Keratinocyte (primary cell): Measurements from ENCODE around the gene NSG1. TPM values are rescaled to one million over a fixed set of nuclear protein-coding genes. Genes with fewer than 3 reads are reported as not detected.
"Not testable (repeated sequence)": the region's sequence is repeated elsewhere in the genome, so short reads cannot be mapped to it uniquely, and the experiment has no call there.

ENCODE experiments used
- DNase-seq: peaks from one replicate; pipeline ENCODE4 v3.0.0-alpha.2; 2011; ENCODE audit warnings: low read depth, missing footprints, low spot score
- FAIRE-seq: peaks from 2 replicates; lab custom pipeline; 2011; peaks lifted over from hg19 to GRCh38; lab: Jason Lieb, UNC
- H2AFZ ChIP-seq: 2 replicates; pipeline ENCODE4 v1.6.0; 2012; ENCODE audit warnings: low read length, control low read depth, inconsistent platforms; ENCODE audit not compliant: control insufficient read depth
- H3K27ac ChIP-seq: 2 replicates; pipeline ENCODE4 v1.5.1; 2011; ENCODE audit warnings: low read length; ENCODE audit not compliant: control insufficient read depth, insufficient read depth
- H3K27me3 ChIP-seq: 3 replicates; pipeline ENCODE4 v1.6.0; 2011; ENCODE audit warnings: low read length; ENCODE audit not compliant: control insufficient read depth, insufficient read depth; ENCODE audit errors: extremely low read depth
- H3K36me3 ChIP-seq, 2 experiments: 2 replicates in 1 of 2; 3 replicates in 1 of 2; pipeline ENCODE4 v1.5.1; 2011; ENCODE audit warnings: low read length in 2 of 2, mild to moderate bottlenecking in 1 of 2; ENCODE audit not compliant: control insufficient read depth in 2 of 2, insufficient read depth in 2 of 2; ENCODE audit errors: extremely low read depth in 1 of 2
- H3K4me1 ChIP-seq: 3 replicates; pipeline ENCODE4 v1.5.1; 2011; ENCODE audit warnings: low read length; ENCODE audit not compliant: control insufficient read depth, insufficient read depth; ENCODE audit errors: extremely low read depth
- H3K4me2 ChIP-seq: 3 replicates; pipeline ENCODE4 v1.6.0; 2011; ENCODE audit warnings: low read depth, low read length; ENCODE audit not compliant: control insufficient read depth, insufficient read depth; ENCODE audit errors: extremely low read depth
- H3K4me3 ChIP-seq, 3 experiments: fragments of 200-600 bp in 1 of 3; sonication (generic) in 1 of 3; 2 replicates in 2 of 3; 3 replicates in 1 of 3; pipeline ENCODE4 v1.5.1; 2011 to 2016; ENCODE audit warnings: low read length in 3 of 3, mild to moderate bottlenecking in 3 of 3, control low read depth in 2 of 3, inconsistent platforms in 1 of 3, low read depth in 1 of 3, mixed read lengths in 1 of 3, mixed run types in 1 of 3, moderate library complexity in 1 of 3; ENCODE audit not compliant: control insufficient read depth in 2 of 3, insufficient read depth in 2 of 3; ENCODE audit errors: extremely low read depth in 1 of 3
- H3K79me2 ChIP-seq: 2 replicates; pipeline ENCODE4 v1.6.0; 2012; ENCODE audit warnings: low read length; ENCODE audit not compliant: control insufficient read depth, insufficient read depth
- H3K9ac ChIP-seq: 3 replicates; pipeline ENCODE4 v1.6.0; 2011; ENCODE audit warnings: low read length; ENCODE audit not compliant: control insufficient read depth, insufficient read depth; ENCODE audit errors: extremely low read depth
- H3K9me1 ChIP-seq: 3 replicates; pipeline ENCODE4 v1.6.0; 2011; ENCODE audit warnings: low read length; ENCODE audit not compliant: control insufficient read depth, insufficient read depth; ENCODE audit errors: extremely low read depth
- H3K9me3 ChIP-seq: 2 replicates; pipeline ENCODE4 v1.5.1; 2012; ENCODE audit warnings: low read depth, low read length; ENCODE audit not compliant: control insufficient read depth
- H4K20me1 ChIP-seq: 3 replicates; pipeline ENCODE4 v1.6.0; 2011; ENCODE audit warnings: low read length; ENCODE audit not compliant: control insufficient read depth, insufficient read depth; ENCODE audit errors: extremely low read depth
- CTCF ChIP-seq, 3 experiments: IDR thresholded peaks in 1 of 3; conservative IDR thresholded peaks in 1 of 3; optimal IDR thresholded peaks in 1 of 3; 2 replicates in 2 of 3; 3 replicates in 1 of 3; pipeline versions ENCODE3 to v1.5.1; 2011; ENCODE audit warnings: low read length in 3 of 3, mild to moderate bottlenecking in 3 of 3, moderate library complexity in 2 of 3, control low read depth in 1 of 3, inconsistent platforms in 1 of 3; ENCODE audit not compliant: insufficient read depth in 2 of 3; ENCODE audit errors: extremely low read depth in 1 of 3
- EZH2 ChIP-seq: IDR thresholded peaks from one replicate; pipeline ENCODE4 v1.6.1; 2012; ENCODE audit warnings: inconsistent platforms, mild to moderate bottlenecking, low read length, moderate library complexity
- dilution Hi-C: fragments of 300-500 bp; cut with MboI; formaldehyde crosslinking; loops from one replicate; pipeline ENCODE4 v1.7.0; 2020; ENCODE audit warnings: low sequenced_read_pairs; ENCODE audit not compliant: extremely low pct_ligation_motif_present
- polyA plus RNA-seq, 5 experiments: library from polyadenylated mRNA; depleted of rRNA in 3 of 5; stranded (reverse) in 3 of 5; stranded (forward) in 1 of 5; unstranded in 1 of 5; fragments of >200 nt; gene quantifications; 1 replicate in 1 of 5; 2 replicates in 3 of 5; 3 replicates in 1 of 5; pipeline versions ENCODE4 v1.2.1 to v1.2.3, GENCODE V29; 2011 to 2012; ENCODE audit warnings: missing spikeins in 2 of 5, low read depth in 1 of 5, low replicate concordance in 1 of 5

Gene NSG1
- polyA plus RNA-seq, 1 donor (not counting 4 experiments of a cell fraction or from before 2014, with no cell fraction given), result 49.3 TPM

GRCh38 chr4:4421356-4421755 lies 34.5 kb downstream of the NSG1 start:
- H3K36me3 ChIP-seq, result peaks cover 14 to 28% of the 10 kb centered on the region in 2 experiments

DNA sequence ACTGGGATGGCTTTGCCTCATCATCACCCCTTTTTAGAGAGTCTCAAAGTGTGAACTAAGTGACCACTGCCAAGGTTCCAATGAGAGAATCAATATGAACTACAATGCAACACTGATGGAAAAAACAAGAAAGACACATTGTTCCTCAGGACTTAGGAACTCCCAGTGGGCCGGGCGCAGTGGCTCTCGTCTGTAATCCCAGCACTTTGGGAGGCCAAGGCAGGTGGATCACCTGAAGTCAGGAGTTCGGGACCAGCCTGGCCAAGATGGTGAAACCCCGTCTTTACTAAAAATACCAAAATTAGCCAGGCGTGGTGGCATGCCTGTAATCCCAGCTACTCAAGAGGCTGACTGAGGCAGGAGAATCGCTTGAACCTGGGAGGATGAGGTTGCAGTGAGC lies 35.2 kb downstream of the NSG1 start:
- H3K79me2 ChIP-seq, FAIRE-seq, H3K9me1 ChIP-seq, H4K20me1 ChIP-seq, H3K4me1 ChIP-seq, dilution Hi-C loops, H3K27me3 ChIP-seq, H2AFZ ChIP-seq, H3K9me3 ChIP-seq, H3K4me3 ChIP-seq, DNase-seq, H3K9ac ChIP-seq, H3K27ac ChIP-seq, H3K4me2 ChIP-seq: not testable (repeated sequence)
- peaks cover 12 to 28% of the 10 kb centered on the region in 2 experiments for H3K36me3 ChIP-seq

More at GRCh38 chr4:4421356-4421755, 34.5 kb downstream of the NSG1 start:
- no peak for TF ChIP-seq EZH2
- no peak for TF ChIP-seq CTCF (optimal IDR thresholded peaks at IDR 0.05 in 1 of 3, IDR thresholded peaks at IDR 0.05 in 1 of 3, conservative IDR thresholded peaks at IDR 0.05 in 1 of 3; ENCODE audit: extremely low read depth in 1 of 3, insufficient read depth in 2 of 3, low read length in 3 of 3)
- Histone ChIP-seq H3K4me2 (no peak overlapping the region), H3K27ac (no peak overlapping the region), H3K9me1 (no peaks in the 10 kb centered on the region), H3K9me3 (no peaks in the 10 kb centered on the region), H3K4me1 (no peaks in the 10 kb centered on the region), H3K4me3 (no peak overlapping the region), H4K20me1 (no peaks in the 10 kb centered on the region), H3K79me2 (no peaks in the 10 kb centered on the region), H2AFZ (no peak overlapping the region), H3K27me3 (no peaks in the 10 kb centered on the region), H3K9ac (no peak overlapping the region)
- dilution Hi-C loops, result no loop called here
- FAIRE-seq, result no peak
- no peak for DNase-seq

DNA sequence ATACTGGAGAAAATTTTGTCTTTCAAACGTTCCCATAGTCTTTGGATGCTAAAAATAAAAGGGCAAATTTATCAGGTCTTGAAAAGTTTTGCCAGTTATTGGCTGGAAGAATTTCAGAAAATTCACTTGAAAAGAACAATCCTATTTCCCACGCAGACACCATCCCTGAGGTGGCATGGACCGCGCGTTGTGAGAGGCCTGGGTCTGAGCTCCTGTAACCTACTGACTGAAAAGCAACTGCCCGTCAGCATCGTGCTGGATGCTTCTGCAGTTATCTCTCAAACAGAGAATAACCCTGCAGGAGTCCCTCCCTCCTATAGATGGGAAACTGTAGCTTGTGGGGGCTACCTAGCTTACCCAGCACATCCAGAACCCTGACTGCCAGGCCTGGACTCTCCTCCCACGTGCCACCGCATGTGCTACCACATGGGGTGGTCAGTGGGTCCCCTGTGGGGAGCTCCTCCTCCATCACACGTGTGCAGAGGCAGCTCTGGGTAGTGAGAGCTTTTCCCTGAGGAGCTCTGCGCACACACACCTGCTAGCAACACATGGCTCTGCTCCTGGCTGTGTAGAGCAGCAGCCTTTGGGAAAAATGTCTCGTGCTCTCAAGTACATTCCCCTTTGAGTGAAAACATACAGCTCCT lies 36.1 kb downstream of the NSG1 start:
- H3K9me1 ChIP-seq, result no peaks in the 10 kb centered on the region
- H3K9me3 ChIP-seq, result no peaks in the 10 kb centered on the region
- no peak overlapping the region for H3K9ac ChIP-seq
- dilution Hi-C loops, result no loop called here
- no peaks in the 10 kb centered on the region for H4K20me1 ChIP-seq
- no peak for TF ChIP-seq CTCF (optimal IDR thresholded peaks at IDR 0.05 in 1 of 3, IDR thresholded peaks at IDR 0.05 in 1 of 3, conservative IDR thresholded peaks at IDR 0.05 in 1 of 3; ENCODE audit: extremely low read depth in 1 of 3, insufficient read depth in 2 of 3, low read length in 3 of 3)
- TF ChIP-seq EZH2, result no peak
- no peak overlapping the region for H3K4me3 ChIP-seq
- H3K4me1 ChIP-seq, result no peaks in the 10 kb centered on the region
- DNase-seq (no peak), FAIRE-seq (no peak)
- H3K36me3 ChIP-seq, result peaks cover 12 to 24% of the 10 kb centered on the region in 2 experiments
- no peaks in the 10 kb centered on the region for H3K79me2 ChIP-seq
- H3K27me3 ChIP-seq, result no peaks in the 10 kb centered on the region
- H2AFZ ChIP-seq, result no peak overlapping the region
- no peak overlapping the region for H3K4me2 ChIP-seq
- H3K27ac ChIP-seq, result no peak overlapping the region
